Uterus (tissue), 2 donors: Measurements from ENCODE around the gene ZDHHC1.

Source experiments
- CTCF ChIP-seq, 4 experiments: fragments of 200-600 bp in 2 of 4; fragments of 450-650 bp in 2 of 4; sonication (generic) in 2 of 4; IDR thresholded peaks; one replicate each; pipeline ENCODE4 v1.5.1; 2016 to 2019; ENCODE audit warnings: antibody characterized with exemption in 4 of 4, mild to moderate bottlenecking in 2 of 4, moderate library complexity in 1 of 4
- POLR2A ChIP-seq, 2 donors: fragments of 450-650 bp; IDR thresholded peaks; one replicate each; pipeline ENCODE4 v1.6.1; 2016; ENCODE audit warnings: antibody characterized with exemption in 2 of 2, mild to moderate bottlenecking in 1 of 2, moderate library complexity in 1 of 2

- no peak for TF ChIP-seq CTCF (IDR thresholded peaks at IDR 0.05)
- TF ChIP-seq POLR2A (IDR thresholded peaks at IDR 0.05): no peak
Measured at GRCh38 chr16:67356396-67356795, 59.9 kb downstream of the ZDHHC1 start.
